Prostate gland (tissue), 2 donors: ENCODE results near the gene CITED2. TPM values are rescaled to one million over a fixed set of nuclear protein-coding genes. Genes with fewer than 3 reads are reported as not detected.

Experiments used
- DNase-seq: peaks from one replicate; pipeline ENCODE4 v3.0.0-alpha.2; 2019; ENCODE audit warnings: low spot score
- H3K27ac ChIP-seq, 2 donors: fragments of 200-600 bp; sonication (generic); 2 replicates each; pipeline ENCODE4 v1.5.1; 2017 to 2019
- H3K27me3 ChIP-seq: fragments of 200-600 bp; sonication (generic); replicated peaks from 2 replicates; pipeline ENCODE4 v1.5.1; 2019; ENCODE audit not compliant: insufficient read depth
- H3K36me3 ChIP-seq, 2 donors: fragments of 200-600 bp; sonication (generic); 1 replicate in 1 of 2; 2 replicates in 1 of 2; pipeline versions ENCODE4 v1.5.1 to v1.8.1; 2017 to 2019
- H3K4me1 ChIP-seq: fragments of 200-600 bp; sonication (generic); replicated peaks from 2 replicates; pipeline ENCODE4 v1.5.1; 2019
- H3K4me3 ChIP-seq, 2 donors: fragments of 200-600 bp; sonication (generic); 2 replicates each; pipeline ENCODE4 v1.5.1; 2017 to 2019
- H3K9me3 ChIP-seq: fragments of 200-600 bp; sonication (generic); 2 replicates; pipeline ENCODE4 v1.5.1; 2017
- CTCF ChIP-seq, 4 experiments: fragments of 200-600 bp in 2 of 4; fragments of 450-650 bp in 2 of 4; sonication (generic) in 2 of 4; IDR thresholded peaks; 1 replicate in 3 of 4; 2 replicates in 1 of 4; pipeline ENCODE4 v1.5.1; 2016 to 2019; ENCODE audit warnings: antibody characterized with exemption in 4 of 4, mild to moderate bottlenecking in 2 of 4, moderate library complexity in 2 of 4
- POLR2A ChIP-seq: fragments of 450-650 bp; IDR thresholded peaks from one replicate; pipeline ENCODE4 v1.6.1; 2016; ENCODE audit warnings: antibody characterized with exemption, mild to moderate bottlenecking
- POLR2AphosphoS5 ChIP-seq: sonication (generic); formaldehyde crosslinking; IDR thresholded peaks from one replicate; pipeline ENCODE4 v1.6.1; 2017; ENCODE audit warnings: antibody characterized with exemption
- WGBS: methylation state at CpG from one replicate; pipeline ENCODE4 v1.1.5; 2018; 5-methylcytosine and 5-hydroxymethylcytosine counted together
- intact Hi-C: fragments of 100-400 bp; cut with DNase I; formaldehyde crosslinking; loops from one replicate; pipeline ENCODE4 v1.14.2; 2022
- total RNA-seq, 2 donors: library from RNA; depleted of rRNA; stranded (reverse); fragments of >200 nt; gene quantifications; one replicate each; pipeline ENCODE4 v1.1.0, GENCODE V29; 2016

Gene CITED2
- total RNA-seq, 2 donors from 2014 or later: 117 to 149 TPM

- no peak for DNase-seq
- intact Hi-C loops: no loop called here
- H3K36me3 ChIP-seq: no peaks in the 10 kb centered on the region
- TF ChIP-seq POLR2AphosphoS5 (no peak), CTCF (IDR thresholded peaks at IDR 0.05) (no peak), POLR2A (no peak)
- peaks cover 11% of the 10 kb centered on the region for H3K4me1 ChIP-seq
- 98% methylated on average over 2 of the region's 2 CpGs for WGBS
- H3K9me3 ChIP-seq: no peaks in the 10 kb centered on the region
- no peak overlapping the region for H3K27ac ChIP-seq
- no peaks in the 10 kb centered on the region for H3K27me3 ChIP-seq
- no peak overlapping the region for H3K4me3 ChIP-seq
Measured at GRCh38 chr6:139346392-139346791, 28.1 kb downstream of the CITED2 start.

GRCh38 chr6:139344186-139344963, 30.1 kb downstream of the CITED2 start:
- no peaks in the 10 kb centered on the region for H3K4me1 ChIP-seq
- H3K9me3 ChIP-seq: no peaks in the 10 kb centered on the region
- no peak for DNase-seq
- no peak overlapping the region for H3K27ac ChIP-seq
- TF ChIP-seq POLR2AphosphoS5 (no peak), POLR2A (no peak), CTCF (IDR thresholded peaks at IDR 0.05) (no peak)
- no peak overlapping the region for H3K4me3 ChIP-seq
- intact Hi-C loops: no loop called here
- H3K36me3 ChIP-seq: no peaks in the 10 kb centered on the region
- H3K27me3 ChIP-seq: no peaks in the 10 kb centered on the region
- 92% methylated on average over 4 of the region's 4 CpGs for WGBS

- TF ChIP-seq POLR2AphosphoS5 (no peak), CTCF (IDR thresholded peaks at IDR 0.05) (no peak), POLR2A (no peak)
- Histone ChIP-seq H3K27me3 (no peaks in the 10 kb centered on the region), H3K4me3 (no peak overlapping the region), H3K27ac (no peak overlapping the region), H3K36me3 (no peaks in the 10 kb centered on the region), H3K4me1 (no peaks in the 10 kb centered on the region), H3K9me3 (no peaks in the 10 kb centered on the region)
- WGBS: 87% methylated on average over 2 of the region's 2 CpGs
- no peak for DNase-seq
- intact Hi-C loops: no loop called here
Measured at GRCh38 chr6:139343052-139343750, 31.2 kb downstream of the CITED2 start.

GRCh38 chr6:139341060-139341459, 33.4 kb downstream of the CITED2 start:
- Histone ChIP-seq H3K4me3 (no peak overlapping the region), H3K4me1 (no peaks in the 10 kb centered on the region), H3K36me3 (no peaks in the 10 kb centered on the region), H3K9me3 (no peaks in the 10 kb centered on the region), H3K27me3 (no peaks in the 10 kb centered on the region), H3K27ac (no peak overlapping the region)
- TF ChIP-seq POLR2AphosphoS5 (no peak), CTCF (IDR thresholded peaks at IDR 0.05) (no peak), POLR2A (no peak)
- 89% methylated on average over 2 of the region's 2 CpGs for WGBS
- intact Hi-C loops: no loop called here
- no peak for DNase-seq

GRCh38 chr6:139338795-139339194, 35.7 kb downstream of the CITED2 start:
- DNase-seq: no peak
- H3K27ac ChIP-seq: no peak overlapping the region
- intact Hi-C loops: no loop called here

More at GRCh38 chr6:139338795-139339194, 35.7 kb downstream of the CITED2 start:
- Histone ChIP-seq H3K27me3 (no peaks in the 10 kb centered on the region), H3K9me3 (no peaks in the 10 kb centered on the region), H3K4me3 (no peak overlapping the region), H3K4me1 (no peaks in the 10 kb centered on the region), H3K36me3 (no peaks in the 10 kb centered on the region)
- no peak for TF ChIP-seq POLR2A
- 73% methylated on average over 9 of the region's 9 CpGs for WGBS
